ENCODE measurements around the gene QSER1. TPM values are rescaled to one million over a fixed set of nuclear protein-coding genes. Genes with fewer than 3 reads are reported as not detected.

The QSER1 gene
- total and polyA plus RNA-seq, 10 of the 15 experiments (the other 5 are each of a cell fraction or from before 2014, with no cell fraction given), result 2.1 to 15.0 (median 9.4) TPM

- TF ChIP-seq ASH2L (IDR thresholded peaks at IDR 0.05; ENCODE audit: borderline replicate concordance, low read depth), result no peak
- no peak for TF ChIP-seq ATF3 (IDR thresholded peaks at IDR 0.05; ENCODE audit: borderline replicate concordance, extremely low read depth, low read depth, low read length)
- TF ChIP-seq SIN3A (IDR thresholded peaks at IDR 0.05; ENCODE audit: low read depth, low read length), result no peak
- no peak for TF ChIP-seq CBFB (IDR thresholded peaks at IDR 0.05; ENCODE audit: low read depth)
Observed at GRCh38 chr11:33017965-33018364, 125.4 kb downstream of the QSER1 start (continued).

GRCh38 chr11:33018840-33019239 is 126.2 kb downstream of the QSER1 start:
- no TSS peak for BruUV-seq (replicated peaks)
- Histone ChIP-seq H3K4me1 (ENCODE audit: control insufficient read depth, insufficient read depth, low read length) (no peaks in the 10 kb centered on the region), H3K79me2 (ENCODE audit: control insufficient read depth, insufficient read depth, low read length) (no peaks in the 10 kb centered on the region), H3K27ac (ENCODE audit: control insufficient read depth, insufficient read depth) (no peak overlapping the region), H3K27me3 (replicated peaks in 1 of 2; ENCODE audit: control insufficient read depth in 2 of 2, insufficient read depth in 2 of 2, low read length in 1 of 2) (peaks cover 0 to 5% of the 10 kb centered on the region in 2 experiments; a peak in 2 of 4 replicates), H3K4me2 (ENCODE audit: control insufficient read depth, insufficient read depth) (no peak overlapping the region), H4K20me1 (ENCODE audit: control insufficient read depth, insufficient read depth) (no peaks in the 10 kb centered on the region), H3K36me3 (ENCODE audit: control insufficient read depth in 2 of 2, insufficient read depth in 2 of 2, low read length in 1 of 2) (no peaks in the 10 kb centered on the region), H2AFZ (ENCODE audit: control insufficient read depth, low read depth, low read length) (no peak overlapping the region), H3K9ac (ENCODE audit: control insufficient read depth, insufficient read depth, low read length) (no peak overlapping the region), H3K4me3 (no peak overlapping the region), H3K9me3 (replicated peaks; ENCODE audit: control insufficient read depth, insufficient read depth, low read length) (no peaks in the 10 kb centered on the region; the same call in 2 of the 3 replicates)
- TF ChIP-seq E2F4 (IDR thresholded peaks at IDR 0.05; ENCODE audit: low read depth, low read length), result no peak
- no peak for TF ChIP-seq PRDM15 (CRISPR knock-in tag; IDR thresholded peaks at IDR 0.05)
- no peak for TF ChIP-seq RUNX3 (IDR thresholded peaks at IDR 0.05; ENCODE audit: low read length)
- no peak for TF ChIP-seq GATAD2B (conservative IDR thresholded peaks at IDR 0.05; ENCODE audit: low read depth)
- TF ChIP-seq ZSCAN29 (IDR thresholded peaks at IDR 0.05), result no peak
- no peak for TF ChIP-seq ZNF592 (IDR thresholded peaks at IDR 0.05)
- TF ChIP-seq POLR2A (IDR thresholded peaks at IDR 0.05; ENCODE audit: low read depth, low read length), result no peak
- DNase-seq (ENCODE audit: low read depth, low spot score) (no peak), ATAC-seq (no peak), FAIRE-seq (no peak)
- ChIA-PET POLR2A (no interaction called here), RAD21 (ENCODE audit: unreplicated experiment) (interaction anchor here (0.5 kb wide), 1 partner anchor 212 kb away, joined by 3 read pairs; no protein-coding TSS in a partner anchor), SMC1A (ENCODE audit: uncharacterized antibody, unreplicated experiment) (no interaction called here), CTCF (no interaction called here)
- in situ Hi-C loops (cut with MboI) (no loop called here), intact Hi-C loops (cut with micrococcal nuclease; ENCODE audit: unreplicated experiment) (no loop called here)
- 30% methylated on average over 6 of the region's 6 CpGs for WGBS (ENCODE audit: insufficient coverage, insufficient replicate concordance, low lambda C conversion rate, missing lambda C conversion rate)

All from GM12878 (cell line).